GM18861 (cell line): ENCODE data around the gene LSR.

ENCODE experiments used
- ATAC-seq: cut with Tn5 transposase; IDR thresholded peaks from one replicate; pipeline ENCODE4 v1.9.1; 2021; ENCODE audit not compliant: unreplicated experiment

Gene LSR, protein sequence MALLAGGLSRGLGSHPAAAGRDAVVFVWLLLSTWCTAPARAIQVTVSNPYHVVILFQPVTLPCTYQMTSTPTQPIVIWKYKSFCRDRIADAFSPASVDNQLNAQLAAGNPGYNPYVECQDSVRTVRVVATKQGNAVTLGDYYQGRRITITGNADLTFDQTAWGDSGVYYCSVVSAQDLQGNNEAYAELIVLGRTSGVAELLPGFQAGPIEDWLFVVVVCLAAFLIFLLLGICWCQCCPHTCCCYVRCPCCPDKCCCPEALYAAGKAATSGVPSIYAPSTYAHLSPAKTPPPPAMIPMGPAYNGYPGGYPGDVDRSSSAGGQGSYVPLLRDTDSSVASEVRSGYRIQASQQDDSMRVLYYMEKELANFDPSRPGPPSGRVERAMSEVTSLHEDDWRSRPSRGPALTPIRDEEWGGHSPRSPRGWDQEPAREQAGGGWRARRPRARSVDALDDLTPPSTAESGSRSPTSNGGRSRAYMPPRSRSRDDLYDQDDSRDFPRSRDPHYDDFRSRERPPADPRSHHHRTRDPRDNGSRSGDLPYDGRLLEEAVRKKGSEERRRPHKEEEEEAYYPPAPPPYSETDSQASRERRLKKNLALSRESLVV

GRCh38 chr19:35248310-35249145 is at the start of gene LSR:
LSR (plus strand) TSS chr19:35249002; CDS start chr19:35249023, 21 bp downstream.
- ATAC-seq: peak; percentile 62

- no peak for ATAC-seq
Measured at GRCh38 chr19:35199481-35199880, 49.3 kb upstream of the LSR start.

DNA sequence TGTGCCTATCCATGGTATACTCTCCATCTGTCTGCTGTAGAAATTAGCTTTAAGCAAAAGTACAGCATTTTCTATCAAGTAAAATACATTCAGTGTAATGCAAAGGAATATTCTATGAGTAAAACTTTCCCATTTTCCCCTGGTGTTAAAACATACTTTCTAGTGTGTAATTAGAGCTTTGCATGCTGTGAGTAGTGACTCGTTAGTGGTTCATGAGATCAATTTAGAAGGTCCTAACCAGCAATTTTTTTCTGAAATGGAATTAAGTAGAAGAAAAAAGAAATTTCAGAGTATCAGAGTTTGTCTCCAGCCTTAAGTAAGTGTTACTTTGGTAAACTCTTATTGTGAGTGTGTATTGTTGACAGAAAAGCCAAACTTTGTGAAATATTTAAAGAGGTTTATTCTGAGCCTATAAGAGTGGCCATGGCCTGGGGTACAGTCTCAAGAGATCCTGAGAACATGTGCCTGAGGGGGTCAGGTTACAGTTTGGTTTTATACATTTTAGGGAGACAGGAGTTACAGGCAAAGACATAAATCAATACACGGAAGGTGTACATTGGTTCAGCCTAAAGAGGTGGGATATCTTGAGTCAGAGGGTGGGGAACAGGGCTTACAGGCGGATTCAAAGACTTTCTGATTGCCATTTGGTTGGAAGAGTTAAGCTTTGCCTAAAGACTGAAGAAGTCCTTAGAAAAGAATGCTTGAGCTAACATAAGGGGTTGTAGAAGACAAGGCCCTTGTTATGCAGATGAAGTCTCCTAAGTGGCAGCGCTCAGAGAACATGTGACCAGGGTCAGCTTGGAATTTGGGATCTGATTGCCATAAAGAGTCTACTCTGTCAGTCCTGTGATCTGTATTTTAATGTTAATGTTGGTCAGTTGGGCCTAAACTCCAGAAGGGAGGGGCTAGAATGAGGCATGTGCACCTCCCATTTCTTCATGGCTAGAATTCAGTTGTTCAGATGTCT is 45.8 kb upstream of the LSR start:
- ATAC-seq: no peak

GRCh38 chr19:35204799-35205732 is 43.7 kb upstream of the LSR start:
- no peak for ATAC-seq

DNA sequence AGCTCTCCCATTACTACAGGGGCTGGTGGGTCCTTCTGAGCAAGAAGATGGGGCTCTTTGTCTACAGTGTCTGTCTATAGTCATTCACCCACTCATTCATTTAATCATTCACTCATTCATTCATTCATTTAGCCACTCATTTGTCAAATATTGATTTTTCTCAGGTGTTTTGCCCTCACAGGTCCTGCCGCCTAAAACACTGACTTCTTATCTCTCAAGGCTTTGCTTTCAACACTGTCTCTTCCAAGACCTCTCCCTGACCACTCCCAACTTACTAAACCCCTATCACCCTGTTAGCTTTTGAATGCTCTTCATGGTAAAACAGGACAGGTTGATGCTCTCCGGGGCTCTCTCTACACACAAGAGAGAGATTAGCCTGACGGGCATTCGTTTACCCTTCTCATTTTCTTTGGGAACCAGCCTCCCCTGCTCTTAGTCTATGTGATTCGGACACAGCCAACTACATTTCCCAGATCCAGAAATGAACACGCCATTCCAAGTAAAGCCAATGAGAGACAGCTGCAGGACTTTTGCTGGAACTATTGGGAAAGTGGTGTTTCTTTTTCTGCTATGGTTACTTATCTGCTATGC is 43.0 kb upstream of the LSR start:
- no peak for ATAC-seq

DNA sequence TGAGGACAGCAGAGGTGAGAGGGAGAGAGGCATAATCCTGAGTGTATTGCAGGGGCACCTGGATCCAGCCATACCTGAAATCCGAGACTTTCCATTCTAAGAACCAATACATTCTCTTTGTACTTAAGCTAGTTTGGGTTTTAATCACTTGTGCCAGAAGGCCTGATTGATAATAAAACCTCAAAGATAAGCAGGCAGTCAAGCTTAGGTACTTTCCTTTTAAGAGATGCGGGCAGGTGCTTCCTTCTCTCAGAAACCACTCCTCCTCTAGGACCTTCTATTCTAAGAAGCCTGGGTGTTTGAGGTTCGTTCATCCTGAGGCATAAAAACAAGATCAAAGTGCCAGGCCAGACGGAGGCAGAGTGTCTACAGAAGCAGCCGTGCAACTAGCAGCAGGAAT is 42.4 kb upstream of the LSR start:
- ATAC-seq: peak; percentile 28

DNA sequence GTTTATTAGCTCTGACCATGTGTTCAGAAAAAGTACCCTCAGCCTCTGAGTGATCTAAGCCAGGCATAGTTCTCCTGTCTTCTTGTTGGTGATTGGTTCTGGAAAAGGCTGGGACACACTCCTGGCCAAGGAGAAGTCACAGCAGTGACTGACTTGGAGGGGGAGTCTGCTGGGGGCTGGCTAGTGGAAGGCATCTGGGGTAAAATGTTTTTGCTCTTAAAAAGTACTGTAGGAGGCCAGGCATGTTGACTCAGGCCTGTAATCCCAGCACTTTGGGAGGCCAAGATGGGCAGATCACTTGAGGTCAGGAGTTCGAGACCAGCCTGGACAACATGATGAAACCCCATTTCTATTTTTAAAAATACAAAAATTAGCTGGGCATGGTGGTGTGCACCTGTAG is 41.9 kb upstream of the LSR start:
- no peak for ATAC-seq

DNA sequence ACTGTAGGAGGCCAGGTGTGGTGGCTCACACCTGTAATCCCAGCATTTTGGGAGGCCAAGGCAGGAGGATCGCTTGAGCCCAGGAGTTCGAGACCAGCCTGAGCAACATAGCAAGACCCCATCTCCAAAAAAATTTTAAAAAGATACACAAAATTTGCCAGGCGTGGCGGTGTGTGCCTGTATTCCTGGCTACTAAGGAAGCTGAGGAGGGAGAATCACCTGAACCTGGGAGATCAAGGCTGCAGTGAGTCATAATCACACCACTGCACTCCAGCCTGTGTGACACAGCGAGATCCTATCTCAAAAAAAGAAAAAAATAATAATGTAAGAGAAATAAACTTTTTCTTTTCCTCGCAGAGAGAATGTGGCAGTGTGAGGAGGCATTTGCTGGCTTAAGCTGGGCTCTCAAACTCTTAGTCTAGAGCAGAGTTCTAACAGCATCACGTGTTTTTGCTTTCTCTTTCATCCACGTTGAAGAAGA is 41.4 kb upstream of the LSR start:
- ATAC-seq: no peak

GRCh38 chr19:35208121-35208520 is 40.7 kb upstream of the LSR start:
- no peak for ATAC-seq

DNA sequence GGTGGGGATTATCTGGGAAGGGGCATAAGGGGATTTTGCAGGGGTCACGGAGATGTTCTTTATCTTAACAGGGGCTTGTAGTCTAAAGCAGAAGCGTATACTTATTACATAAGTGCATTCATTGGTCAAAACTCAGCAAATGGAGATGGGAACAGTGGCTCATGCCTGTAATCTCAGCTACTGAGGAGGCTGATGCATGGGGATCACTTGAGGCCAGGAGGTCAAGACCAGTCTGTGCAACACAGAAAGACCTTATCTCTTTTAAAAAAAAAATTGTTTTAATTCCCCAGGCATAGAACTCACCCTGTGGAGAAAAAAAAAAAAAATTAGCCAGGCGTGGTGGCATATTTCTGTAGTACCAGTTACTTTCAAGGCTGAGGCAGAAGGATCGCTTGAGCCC is 39.2 kb upstream of the LSR start:
- ATAC-seq: no peak

DNA sequence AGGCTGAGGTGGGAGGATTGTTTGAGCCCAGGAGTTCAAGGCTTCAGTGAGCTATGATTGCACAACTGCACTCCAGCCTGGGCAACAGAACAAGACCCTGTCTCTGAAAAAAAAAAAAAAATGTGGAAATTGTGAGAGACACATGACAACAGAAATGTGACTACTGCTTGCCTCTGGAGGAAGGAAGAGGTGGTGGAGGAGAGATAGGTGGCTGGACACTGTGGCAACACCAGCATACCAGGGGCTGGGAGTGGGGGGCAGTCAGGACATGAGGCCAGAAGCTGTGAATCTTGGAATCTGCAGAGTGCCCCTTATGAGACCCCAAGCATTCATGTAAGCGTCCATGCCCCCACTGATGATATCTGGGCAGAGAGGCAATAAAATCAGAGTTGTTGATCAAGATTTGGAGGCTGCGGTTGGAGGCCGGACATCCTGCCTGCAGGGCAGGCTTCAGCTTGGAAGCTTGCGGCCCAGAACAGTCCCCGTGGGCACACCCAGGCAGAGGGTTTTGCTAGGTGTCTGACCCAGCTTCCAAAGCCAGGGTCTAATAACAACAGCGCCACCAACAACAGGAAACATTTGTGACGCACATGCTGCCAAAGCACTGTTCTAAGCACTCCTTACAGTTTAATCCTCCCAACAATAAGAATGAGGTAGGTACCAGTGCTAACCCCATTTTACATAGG is 37.1 kb upstream of the LSR start:
- no peak for ATAC-seq

GRCh38 chr19:35212241-35212640 is 36.6 kb upstream of the LSR start:
- no peak for ATAC-seq

DNA sequence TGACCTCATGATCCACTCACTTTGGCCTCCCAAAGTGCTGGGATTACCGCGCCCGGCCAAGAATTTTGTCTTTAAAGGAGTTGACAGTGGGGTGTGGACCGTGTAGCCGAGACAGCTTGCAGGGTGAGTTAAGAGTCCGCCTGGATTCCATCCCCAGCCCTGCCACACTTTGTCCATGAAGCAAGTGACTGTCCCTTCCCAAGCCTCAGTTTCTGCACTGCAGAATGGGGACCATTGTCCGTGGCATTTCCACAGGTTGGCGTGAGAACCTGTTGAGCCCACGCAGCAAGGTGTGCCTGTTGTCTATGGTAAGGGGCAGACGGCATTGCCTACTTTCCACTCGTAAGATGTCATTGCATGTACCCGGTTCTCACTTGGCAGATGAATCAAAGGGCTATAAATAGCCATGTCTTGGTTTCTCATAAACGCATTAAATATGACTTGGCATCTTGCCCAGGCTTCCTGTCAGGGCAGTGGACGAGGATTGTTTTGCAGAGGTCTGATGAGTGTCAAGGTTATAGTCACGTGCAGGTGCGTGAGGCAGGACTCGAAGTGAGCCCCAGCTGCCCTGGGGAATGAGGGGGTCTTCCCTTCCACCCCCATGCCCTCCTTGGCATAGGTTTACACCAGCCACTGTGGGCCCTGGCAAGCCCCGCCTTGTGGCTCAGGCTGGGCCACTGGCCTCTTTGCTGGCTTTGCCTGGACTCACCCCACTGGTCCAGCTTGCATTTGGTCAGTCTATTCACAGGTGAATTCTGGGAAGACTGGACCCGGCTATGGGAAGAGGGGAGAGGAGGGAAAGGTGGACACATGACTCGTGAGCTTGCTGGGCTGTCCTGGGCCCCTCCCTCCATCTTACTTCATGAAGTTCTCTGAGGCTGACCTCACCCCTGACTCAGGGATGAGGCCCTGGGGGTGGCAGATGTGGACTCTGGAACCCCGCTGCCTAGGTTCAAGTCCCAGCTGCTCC is 34.9 kb upstream of the LSR start:
- peak; percentile 56 for ATAC-seq

- ATAC-seq: no peak
Measured at GRCh38 chr19:35214766-35215422, 33.9 kb upstream of the LSR start.

- no peak for ATAC-seq
Measured at GRCh38 chr19:35216016-35216832, 32.6 kb upstream of the LSR start.
